Keratinocyte (primary cell): Measurements from ENCODE around the gene MTRR. TPM values are rescaled to one million over a fixed set of nuclear protein-coding genes. Genes with fewer than 3 reads are reported as not detected.

Source experiments
- DNase-seq: peaks from one replicate; pipeline ENCODE4 v3.0.0-alpha.2; 2011; ENCODE audit warnings: low read depth, missing footprints, low spot score
- FAIRE-seq: peaks from 2 replicates; lab custom pipeline; 2011; peaks lifted over from hg19 to GRCh38; lab: Jason Lieb, UNC
- H2AFZ ChIP-seq: 2 replicates; pipeline ENCODE4 v1.6.0; 2012; ENCODE audit warnings: low read length, control low read depth, inconsistent platforms; ENCODE audit not compliant: control insufficient read depth
- H3K27ac ChIP-seq: 2 replicates; pipeline ENCODE4 v1.5.1; 2011; ENCODE audit warnings: low read length; ENCODE audit not compliant: control insufficient read depth, insufficient read depth
- H3K27me3 ChIP-seq: 3 replicates; pipeline ENCODE4 v1.6.0; 2011; ENCODE audit warnings: low read length; ENCODE audit not compliant: control insufficient read depth, insufficient read depth; ENCODE audit errors: extremely low read depth
- H3K36me3 ChIP-seq, 2 experiments: 2 replicates in 1 of 2; 3 replicates in 1 of 2; pipeline ENCODE4 v1.5.1; 2011; ENCODE audit warnings: low read length in 2 of 2, mild to moderate bottlenecking in 1 of 2; ENCODE audit not compliant: control insufficient read depth in 2 of 2, insufficient read depth in 2 of 2; ENCODE audit errors: extremely low read depth in 1 of 2
- H3K4me1 ChIP-seq: 3 replicates; pipeline ENCODE4 v1.5.1; 2011; ENCODE audit warnings: low read length; ENCODE audit not compliant: control insufficient read depth, insufficient read depth; ENCODE audit errors: extremely low read depth
- H3K4me2 ChIP-seq: 3 replicates; pipeline ENCODE4 v1.6.0; 2011; ENCODE audit warnings: low read depth, low read length; ENCODE audit not compliant: control insufficient read depth, insufficient read depth; ENCODE audit errors: extremely low read depth
- H3K4me3 ChIP-seq, 3 experiments: fragments of 200-600 bp in 1 of 3; sonication (generic) in 1 of 3; 2 replicates in 2 of 3; 3 replicates in 1 of 3; pipeline ENCODE4 v1.5.1; 2011 to 2016; ENCODE audit warnings: low read length in 3 of 3, mild to moderate bottlenecking in 3 of 3, control low read depth in 2 of 3, inconsistent platforms in 1 of 3, low read depth in 1 of 3, mixed read lengths in 1 of 3, mixed run types in 1 of 3, moderate library complexity in 1 of 3; ENCODE audit not compliant: control insufficient read depth in 2 of 3, insufficient read depth in 2 of 3; ENCODE audit errors: extremely low read depth in 1 of 3
- H3K79me2 ChIP-seq: 2 replicates; pipeline ENCODE4 v1.6.0; 2012; ENCODE audit warnings: low read length; ENCODE audit not compliant: control insufficient read depth, insufficient read depth
- H3K9ac ChIP-seq: 3 replicates; pipeline ENCODE4 v1.6.0; 2011; ENCODE audit warnings: low read length; ENCODE audit not compliant: control insufficient read depth, insufficient read depth; ENCODE audit errors: extremely low read depth
- H3K9me1 ChIP-seq: 3 replicates; pipeline ENCODE4 v1.6.0; 2011; ENCODE audit warnings: low read length; ENCODE audit not compliant: control insufficient read depth, insufficient read depth; ENCODE audit errors: extremely low read depth
- H3K9me3 ChIP-seq: 2 replicates; pipeline ENCODE4 v1.5.1; 2012; ENCODE audit warnings: low read depth, low read length; ENCODE audit not compliant: control insufficient read depth
- H4K20me1 ChIP-seq: 3 replicates; pipeline ENCODE4 v1.6.0; 2011; ENCODE audit warnings: low read length; ENCODE audit not compliant: control insufficient read depth, insufficient read depth; ENCODE audit errors: extremely low read depth
- CTCF ChIP-seq, 3 experiments: IDR thresholded peaks in 1 of 3; conservative IDR thresholded peaks in 1 of 3; optimal IDR thresholded peaks in 1 of 3; 2 replicates in 2 of 3; 3 replicates in 1 of 3; pipeline versions ENCODE3 to v1.5.1; 2011; ENCODE audit warnings: low read length in 3 of 3, mild to moderate bottlenecking in 3 of 3, moderate library complexity in 2 of 3, control low read depth in 1 of 3, inconsistent platforms in 1 of 3; ENCODE audit not compliant: insufficient read depth in 2 of 3; ENCODE audit errors: extremely low read depth in 1 of 3
- EZH2 ChIP-seq: IDR thresholded peaks from one replicate; pipeline ENCODE4 v1.6.1; 2012; ENCODE audit warnings: inconsistent platforms, mild to moderate bottlenecking, low read length, moderate library complexity
- dilution Hi-C: fragments of 300-500 bp; cut with MboI; formaldehyde crosslinking; loops from one replicate; pipeline ENCODE4 v1.7.0; 2020; ENCODE audit warnings: low sequenced_read_pairs; ENCODE audit not compliant: extremely low pct_ligation_motif_present
- polyA plus RNA-seq, 5 experiments: library from polyadenylated mRNA; depleted of rRNA in 3 of 5; stranded (reverse) in 3 of 5; stranded (forward) in 1 of 5; unstranded in 1 of 5; fragments of >200 nt; gene quantifications; 1 replicate in 1 of 5; 2 replicates in 3 of 5; 3 replicates in 1 of 5; pipeline versions ENCODE4 v1.2.1 to v1.2.3, GENCODE V29; 2011 to 2012; ENCODE audit warnings: missing spikeins in 2 of 5, low read depth in 1 of 5, low replicate concordance in 1 of 5

MTRR gene
- polyA plus RNA-seq, 1 donor (not counting 4 experiments of a cell fraction or from before 2014, with no cell fraction given) = 45.5 TPM

GRCh38 chr5:7867260-7867659 is 1.7 kb upstream of the MTRR start:
- H3K4me2 ChIP-seq = peak overlapping the region; percentile 93
- TF ChIP-seq CTCF (optimal IDR thresholded peaks at IDR 0.05 in 1 of 3, IDR thresholded peaks at IDR 0.05 in 1 of 3, conservative IDR thresholded peaks at IDR 0.05 in 1 of 3; ENCODE audit: extremely low read depth in 1 of 3, insufficient read depth in 2 of 3, low read length in 3 of 3) (no peak), EZH2 (no peak)

GRCh38 chr5:7868427-7868772 is 548 bp upstream of the MTRR start:
- Histone ChIP-seq H3K4me1 (peaks cover 18% of the 10 kb centered on the region), H2AFZ (peak overlapping the region; percentile 92), H4K20me1 (no peaks in the 10 kb centered on the region), H3K9me1 (peaks cover 2% of the 10 kb centered on the region), H3K9ac (peak overlapping the region; percentile 87), H3K79me2 (peaks cover 69% of the 10 kb centered on the region), H3K27me3 (no peaks in the 10 kb centered on the region), H3K36me3 (peaks cover 9% of the 10 kb centered on the region in 2 experiments), H3K27ac (peak overlapping the region; percentile 70), H3K9me3 (no peaks in the 10 kb centered on the region), H3K4me3 (peak overlapping the region; percentile 88 to 93 (median 93)), H3K4me2 (peak overlapping the region; percentile 93)
- TF ChIP-seq CTCF (optimal IDR thresholded peaks at IDR 0.05 in 1 of 3, IDR thresholded peaks at IDR 0.05 in 1 of 3, conservative IDR thresholded peaks at IDR 0.05 in 1 of 3; ENCODE audit: extremely low read depth in 1 of 3, insufficient read depth in 2 of 3, low read length in 3 of 3) (no peak), EZH2 (no peak)
- FAIRE-seq (no peak), DNase-seq (no peak)
- dilution Hi-C loops = no loop called here

More at GRCh38 chr5:7867260-7867659, 1.7 kb upstream of the MTRR start:
- H3K4me3 ChIP-seq = no peak overlapping the region
- H3K79me2 ChIP-seq = peaks cover 58% of the 10 kb centered on the region
- no peaks in the 10 kb centered on the region for H3K9me3 ChIP-seq
- dilution Hi-C loops = no loop called here
- H3K27me3 ChIP-seq = no peaks in the 10 kb centered on the region
- peaks cover 6 to 9% of the 10 kb centered on the region in 2 experiments for H3K36me3 ChIP-seq
- DNase-seq (no peak), FAIRE-seq (no peak)
- no peak overlapping the region for H3K27ac ChIP-seq
- peaks cover 18% of the 10 kb centered on the region for H3K4me1 ChIP-seq
- H3K9ac ChIP-seq = no peak overlapping the region
- H2AFZ ChIP-seq = no peak overlapping the region
- H3K9me1 ChIP-seq = peaks cover 2% of the 10 kb centered on the region
- no peaks in the 10 kb centered on the region for H4K20me1 ChIP-seq
